Activated CD8-positive, alpha-beta T cell treated with anti-CD3 and anti-CD28 coated beads for 36 hours (primary cell): ENCODE measurements around the gene TENT5C. TPM values are rescaled to one million over a fixed set of nuclear protein-coding genes. Genes with fewer than 3 reads are reported as not detected.

ENCODE experiments used
- ATAC-seq: fragments of 200-7000 bp; cut with Tn5 transposase; one replicate; pipeline ENCODE4 v1.10.0; 2021; ENCODE audit warnings: mild to moderate bottlenecking, moderate library complexity
- CTCF ChIA-PET: fragments of 350-600 bp; sonication (Branson Sonifier 250); formaldehyde crosslinking; loops from one replicate; lab custom pipeline; 2021; ENCODE audit warnings: antibody characterized with exemption; lab: Charles Lee
- POLR2A ChIA-PET: fragments of 350-600 bp; sonication (Branson Sonifier 250); formaldehyde crosslinking; loops from one replicate; lab custom pipeline; 2021; ENCODE audit warnings: antibody characterized with exemption; lab: Charles Lee
- DNase-seq: peaks from one replicate; pipeline ENCODE4 v3.0.0-alpha.2; 2020
- H3K27ac Mint-ChIP-seq: one replicate; pipeline ENCODE4 v1.8.0; 2021; ENCODE audit warnings: mild to moderate bottlenecking, mixed read lengths
- H3K27me3 Mint-ChIP-seq: one replicate; pipeline ENCODE4 v1.8.0; 2021; ENCODE audit warnings: mixed read lengths
- H3K36me3 Mint-ChIP-seq: one replicate; pipeline ENCODE4 v1.8.0; 2021; ENCODE audit warnings: low read depth, mixed read lengths
- H3K4me1 Mint-ChIP-seq: one replicate; pipeline ENCODE4 v1.8.0; 2021; ENCODE audit warnings: low read depth, mixed read lengths
- H3K4me3 Mint-ChIP-seq: one replicate; pipeline ENCODE4 v1.8.0; 2021; ENCODE audit warnings: mild to moderate bottlenecking, moderate library complexity, mixed read lengths
- H3K9me3 Mint-ChIP-seq: one replicate; pipeline ENCODE4 v1.8.0; 2021; ENCODE audit warnings: mixed read lengths
- CTCF ChIP-seq: fragments of 200-600 bp; IDR thresholded peaks from one replicate; pipeline ENCODE4 v1.8.0; 2022; ENCODE audit warnings: antibody characterized with exemption, mild to moderate bottlenecking
- intact Hi-C: fragments of 100-400 bp; cut with micrococcal nuclease; formaldehyde crosslinking; loops from one replicate; pipeline ENCODE4 v1.10.0; 2022
- total RNA-seq, 2 experiments: library from RNA; stranded (reverse); gene quantifications; one replicate each; pipeline ENCODE4 v1.2.3, GENCODE V29; 2021

The TENT5C gene
- total RNA-seq, 2 experiments from 2014 or later = 13.1 to 13.6 TPM

- POLR2A ChIA-PET = interaction anchor here (1.1 to 2.1 kb wide), 2 partner anchors 9 to 41 kb away, joined by 3 to 6 read pairs; partner anchors contain the start of gene TENT5C
- Mint-ChIP-seq H3K4me1 (peaks cover 57% of the 10 kb centered on the region), H3K36me3 (peaks cover 16% of the 10 kb centered on the region), H3K27me3 (peaks cover 26% of the 10 kb centered on the region), H3K9me3 (no peaks in the 10 kb centered on the region), H3K27ac (no peak overlapping the region), H3K4me3 (no peak overlapping the region)
- peak; percentile 87 for ATAC-seq
- CTCF ChIA-PET = interaction anchor here (1.0 to 1.3 kb wide), 2 partner anchors 39 to 59 kb away, joined by 3 read pairs; no protein-coding TSS in a partner anchor
- TF ChIP-seq CTCF = no peak
- peak; percentile 60 for DNase-seq
- intact Hi-C loops = no loop called here
These were observed 9.6 kb downstream of the TENT5C start for GRCh38 chr1:117615474-117615873.

- no peak overlapping the region for H3K4me3 Mint-ChIP-seq
- POLR2A ChIA-PET = interaction anchor here (0.6 to 2.1 kb wide), 5 partner anchors 10 to 76 kb away, joined by 3 to 6 read pairs (median 3); no protein-coding TSS in a partner anchor
These were observed 10.5 kb downstream of the TENT5C start for GRCh38 chr1:117616356-117616755.

DNA sequence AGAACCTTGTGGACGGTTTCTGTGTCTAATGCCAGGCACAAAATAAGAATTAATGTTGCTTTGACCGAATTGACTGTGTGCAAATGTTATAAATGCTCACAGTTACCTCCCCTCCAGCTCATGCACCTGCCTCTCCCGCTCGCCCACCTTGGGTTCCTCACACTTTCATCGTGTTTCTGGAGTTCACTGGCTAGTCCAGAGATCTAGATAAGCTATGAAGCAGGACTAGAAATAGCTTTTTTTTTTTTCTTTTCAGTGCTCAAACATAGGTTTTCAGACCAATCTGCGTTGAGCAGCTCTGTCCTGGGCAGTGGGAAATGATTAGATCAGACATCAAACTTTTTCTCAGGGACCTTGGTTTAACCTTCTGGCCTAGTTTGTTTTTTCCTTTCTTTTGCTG lies 11.1 kb downstream of the TENT5C start:
- Mint-ChIP-seq H3K27me3 (peaks cover 17% of the 10 kb centered on the region), H3K27ac (no peak overlapping the region), H3K36me3 (peaks cover 14% of the 10 kb centered on the region), H3K9me3 (no peaks in the 10 kb centered on the region), H3K4me1 (peaks cover 54% of the 10 kb centered on the region), H3K4me3 (no peak overlapping the region)
- POLR2A ChIA-PET = interaction anchor here (0.6 to 1.5 kb wide), 4 partner anchors 11 to 76 kb away, joined by 3 read pairs; no protein-coding TSS in a partner anchor
- CTCF ChIA-PET = interaction anchor here (1.9 kb wide), 1 partner anchor 138 kb away, joined by 8 read pairs; no protein-coding TSS in a partner anchor
- DNase-seq = no peak
- intact Hi-C loops = no loop called here
- TF ChIP-seq CTCF = no peak
- no peak for ATAC-seq

More at GRCh38 chr1:117616356-117616755, 10.5 kb downstream of the TENT5C start:
- Mint-ChIP-seq H3K9me3 (no peaks in the 10 kb centered on the region), H3K27ac (no peak overlapping the region), H3K36me3 (peaks cover 16% of the 10 kb centered on the region), H3K4me1 (peaks cover 55% of the 10 kb centered on the region), H3K27me3 (peaks cover 20% of the 10 kb centered on the region)
- CTCF ChIA-PET = no interaction called here
- ATAC-seq = no peak
- no peak for DNase-seq
- no peak for TF ChIP-seq CTCF
- intact Hi-C loops = no loop called here

- Mint-ChIP-seq H3K4me3 (no peak overlapping the region), H3K27ac (no peak overlapping the region), H3K9me3 (no peaks in the 10 kb centered on the region), H3K36me3 (peaks cover 21% of the 10 kb centered on the region), H3K27me3 (peaks cover 17% of the 10 kb centered on the region), H3K4me1 (peaks cover 48% of the 10 kb centered on the region)
- POLR2A ChIA-PET = interaction anchor here (0.7 to 1.3 kb wide), 3 partner anchors 9 to 12 kb away, joined by 3 to 7 read pairs (median 3); partner anchors contain the start of gene TENT5C
- intact Hi-C loops = no loop called here
- DNase-seq (no peak), ATAC-seq (no peak)
- CTCF ChIA-PET = interaction anchor here (1.8 to 1.9 kb wide), 2 partner anchors 83 to 136 kb away, joined by 8 to 10 read pairs; no protein-coding TSS in a partner anchor
- TF ChIP-seq CTCF = no peak
These were observed 12.7 kb downstream of the TENT5C start for GRCh38 chr1:117618450-117619122.

DNA sequence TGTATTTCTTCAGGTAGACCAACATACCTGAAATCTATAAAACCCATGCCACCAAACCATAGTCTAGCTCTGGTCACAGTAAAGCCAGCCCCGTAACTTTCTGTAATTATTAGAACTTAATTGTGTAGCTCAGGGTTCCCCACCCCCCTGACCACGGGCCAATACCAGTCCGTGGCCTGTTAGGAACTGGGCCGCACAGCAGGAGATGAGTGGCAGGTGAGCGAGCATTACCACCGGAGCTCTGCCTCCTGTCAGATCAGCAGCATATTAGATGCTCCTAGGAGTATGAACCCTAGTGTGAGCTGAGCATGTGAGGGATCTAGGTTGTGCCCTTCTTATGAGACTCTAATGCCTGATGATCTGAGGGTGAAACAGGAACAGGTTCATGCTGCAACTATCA lies 14.6 kb downstream of the TENT5C start:
- no peak for ATAC-seq
- no peak overlapping the region for H3K4me3 Mint-ChIP-seq
- intact Hi-C loops = no loop called here
- H3K4me1 Mint-ChIP-seq = peaks cover 32% of the 10 kb centered on the region
- no peaks in the 10 kb centered on the region for H3K9me3 Mint-ChIP-seq
- H3K27me3 Mint-ChIP-seq = peaks cover 9% of the 10 kb centered on the region
- ChIA-PET POLR2A (interaction anchor here (1.0 to 1.7 kb wide), 2 partner anchors 8 to 13 kb away, joined by 3 to 5 read pairs; no protein-coding TSS in a partner anchor), CTCF (interaction anchor here (1.0 to 1.2 kb wide), 2 partner anchors 12 kb away, joined by 3 to 4 read pairs; no protein-coding TSS in a partner anchor)
- H3K36me3 Mint-ChIP-seq = peaks cover 30% of the 10 kb centered on the region
- TF ChIP-seq CTCF = no peak
- no peak for DNase-seq
- no peak overlapping the region for H3K27ac Mint-ChIP-seq
